BLaER1 (cell line): ENCODE measurements around the gene MRGPRD.
A peak's percentile ranks its signal among the peaks of the same experiment; 100 is the strongest.

Experiments used
- H3K27ac ChIP-seq: shearing (Covaris generic); formaldehyde crosslinking; 2 replicates; pipeline ENCODE4 v1.8.1; 2022
- H3K27me3 ChIP-seq: shearing (Covaris generic); formaldehyde crosslinking; 2 replicates; pipeline ENCODE4 v1.8.1; 2022
- H3K36me3 ChIP-seq: shearing (Covaris generic); formaldehyde crosslinking; 2 replicates; pipeline ENCODE4 v1.8.1; 2022
- H3K4me1 ChIP-seq: shearing (Covaris generic); formaldehyde crosslinking; 2 replicates; pipeline ENCODE4 v1.8.1; 2022
- H3K4me2 ChIP-seq: shearing (Covaris generic); formaldehyde crosslinking; 2 replicates; pipeline ENCODE4 v1.8.1; 2022
- H3K4me3 ChIP-seq: shearing (Covaris generic); formaldehyde crosslinking; 2 replicates; pipeline ENCODE4 v1.8.1; 2022
- H3K9ac ChIP-seq: shearing (Covaris generic); formaldehyde crosslinking; 2 replicates; pipeline ENCODE4 v1.8.1; 2022
- H3K9me3 ChIP-seq: shearing (Covaris generic); formaldehyde crosslinking; 2 replicates; pipeline ENCODE4 v1.8.1; 2022
- H4K20me1 ChIP-seq: shearing (Covaris generic); formaldehyde crosslinking; 2 replicates; pipeline ENCODE4 v1.8.1; 2022
- Cebpa-rat ChIP-seq: shearing (Covaris generic); IDR thresholded peaks from 2 replicates; pipeline ENCODE4 v1.8.1; 2022

Gene MRGPRD

GRCh38 chr11:68948935-68949334 is 31.9 kb downstream of the MRGPRD start:
- no peaks in the 10 kb centered on the region for H4K20me1 ChIP-seq
- no peak for TF ChIP-seq Cebpa-rat
- H3K27ac ChIP-seq = no peak overlapping the region
- no peak overlapping the region for H3K4me3 ChIP-seq
- H3K9ac ChIP-seq = no peak overlapping the region
- H3K9me3 ChIP-seq = no peaks in the 10 kb centered on the region
- H3K27me3 ChIP-seq = no peaks in the 10 kb centered on the region
- no peak overlapping the region for H3K4me2 ChIP-seq
- no peaks in the 10 kb centered on the region for H3K36me3 ChIP-seq
- peaks cover 21% of the 10 kb centered on the region for H3K4me1 ChIP-seq

- no peaks in the 10 kb centered on the region for H3K27me3 ChIP-seq
- H3K4me2 ChIP-seq = no peak overlapping the region
- no peaks in the 10 kb centered on the region for H3K9me3 ChIP-seq
- no peaks in the 10 kb centered on the region for H3K36me3 ChIP-seq
- H3K4me3 ChIP-seq = no peak overlapping the region
- H3K27ac ChIP-seq = no peak overlapping the region
- no peaks in the 10 kb centered on the region for H4K20me1 ChIP-seq
- H3K9ac ChIP-seq = no peak overlapping the region
- no peak for TF ChIP-seq Cebpa-rat
- peaks cover 22% of the 10 kb centered on the region for H3K4me1 ChIP-seq
Measured at GRCh38 chr11:68948496-68948895, 32.3 kb downstream of the MRGPRD start.

GRCh38 chr11:68947151-68947550 is 33.6 kb downstream of the MRGPRD start:
- Histone ChIP-seq H3K4me2 (no peak overlapping the region), H3K9ac (no peak overlapping the region), H3K27me3 (no peaks in the 10 kb centered on the region), H3K4me3 (no peak overlapping the region), H3K9me3 (no peaks in the 10 kb centered on the region), H3K4me1 (peaks cover 33% of the 10 kb centered on the region), H4K20me1 (no peaks in the 10 kb centered on the region), H3K36me3 (no peaks in the 10 kb centered on the region), H3K27ac (no peak overlapping the region)
- TF ChIP-seq Cebpa-rat = no peak

- Histone ChIP-seq H3K9me3 (no peaks in the 10 kb centered on the region), H3K4me1 (peaks cover 27% of the 10 kb centered on the region), H3K36me3 (no peaks in the 10 kb centered on the region), H3K27ac (no peak overlapping the region), H3K4me3 (no peak overlapping the region), H3K27me3 (no peaks in the 10 kb centered on the region), H3K4me2 (no peak overlapping the region), H3K9ac (no peak overlapping the region), H4K20me1 (no peaks in the 10 kb centered on the region)
- TF ChIP-seq Cebpa-rat = no peak
Measured at GRCh38 chr11:68946416-68947090, 34.2 kb downstream of the MRGPRD start.

- Histone ChIP-seq H4K20me1 (peaks cover 25% of the 10 kb centered on the region), H3K4me3 (no peak overlapping the region), H3K4me1 (peaks cover 37% of the 10 kb centered on the region), H3K27ac (no peak overlapping the region), H3K9me3 (no peaks in the 10 kb centered on the region), H3K27me3 (no peaks in the 10 kb centered on the region), H3K9ac (no peak overlapping the region), H3K36me3 (peaks cover 26% of the 10 kb centered on the region), H3K4me2 (no peak overlapping the region)
- TF ChIP-seq Cebpa-rat = no peak
Measured at GRCh38 chr11:68942751-68943271, 38.0 kb downstream of the MRGPRD start.

- no peak for TF ChIP-seq Cebpa-rat
- no peaks in the 10 kb centered on the region for H3K27me3 ChIP-seq
- peaks cover 33% of the 10 kb centered on the region for H3K4me1 ChIP-seq
- no peak overlapping the region for H3K4me3 ChIP-seq
- H3K4me2 ChIP-seq = no peak overlapping the region
- H3K9me3 ChIP-seq = no peaks in the 10 kb centered on the region
- no peak overlapping the region for H3K27ac ChIP-seq
- H4K20me1 ChIP-seq = peaks cover 32% of the 10 kb centered on the region
- peaks cover 32% of the 10 kb centered on the region for H3K36me3 ChIP-seq
- no peak overlapping the region for H3K9ac ChIP-seq
Measured at GRCh38 chr11:68942095-68942620, 38.6 kb downstream of the MRGPRD start.

GRCh38 chr11:68941324-68942094 is 39.3 kb downstream of the MRGPRD start:
- H3K27ac ChIP-seq = no peak overlapping the region
- H3K9me3 ChIP-seq = no peaks in the 10 kb centered on the region
- peaks cover 38% of the 10 kb centered on the region for H4K20me1 ChIP-seq
- peaks cover 39% of the 10 kb centered on the region for H3K36me3 ChIP-seq
- H3K4me3 ChIP-seq = no peak overlapping the region
- TF ChIP-seq Cebpa-rat = no peak
- no peak overlapping the region for H3K9ac ChIP-seq
- H3K4me2 ChIP-seq = no peak overlapping the region
- no peaks in the 10 kb centered on the region for H3K27me3 ChIP-seq
- peaks cover 33% of the 10 kb centered on the region for H3K4me1 ChIP-seq

- no peak overlapping the region for H3K4me2 ChIP-seq
- H3K4me3 ChIP-seq = no peak overlapping the region
- H3K27ac ChIP-seq = no peak overlapping the region
- no peak overlapping the region for H3K9ac ChIP-seq
- TF ChIP-seq Cebpa-rat = no peak
- H3K27me3 ChIP-seq = no peaks in the 10 kb centered on the region
- no peaks in the 10 kb centered on the region for H3K9me3 ChIP-seq
- H4K20me1 ChIP-seq = peaks cover 38% of the 10 kb centered on the region
- H3K4me1 ChIP-seq = peaks cover 36% of the 10 kb centered on the region
- peaks cover 46% of the 10 kb centered on the region for H3K36me3 ChIP-seq
Measured at GRCh38 chr11:68940651-68941323, 40.0 kb downstream of the MRGPRD start.

GRCh38 chr11:68939583-68940555 is 40.9 kb downstream of the MRGPRD start:
- H3K27ac ChIP-seq = no peak overlapping the region
- no peaks in the 10 kb centered on the region for H3K9me3 ChIP-seq
- TF ChIP-seq Cebpa-rat = no peak
- H3K4me3 ChIP-seq = no peak overlapping the region
- H3K9ac ChIP-seq = no peak overlapping the region
- peaks cover 38% of the 10 kb centered on the region for H3K4me1 ChIP-seq
- H3K27me3 ChIP-seq = no peaks in the 10 kb centered on the region
- peaks cover 55% of the 10 kb centered on the region for H3K36me3 ChIP-seq
- H4K20me1 ChIP-seq = peaks cover 41% of the 10 kb centered on the region
- H3K4me2 ChIP-seq = peak overlapping the region; percentile 74
